SU-DHL-6 (cell line): ENCODE results near the gene FBXO44.

Source experiments
- H2AFZ ChIP-seq: fragments of 200-600 bp; sonication (generic); 2 replicates; pipeline ENCODE4 v1.6.1; 2014; ENCODE audit warnings: low read depth, mild to moderate bottlenecking, moderate library complexity, mixed read lengths, antibody characterized with exemption, low read length; ENCODE audit not compliant: severe bottlenecking
- H3F3A ChIP-seq: fragments of 200-600 bp; shearing (Covaris generic); 2 replicates; pipeline ENCODE4 v1.6.0; 2016; ENCODE audit warnings: antibody characterized with exemption, mild to moderate bottlenecking; ENCODE audit not compliant: insufficient read depth
- H3K27ac ChIP-seq: fragments of 200-600 bp; sonication (generic); 2 replicates; pipeline ENCODE4 v1.5.1; 2016; ENCODE audit warnings: low read depth, mild to moderate bottlenecking, low read length, moderate library complexity, mixed read lengths
- H3K27me3 ChIP-seq: fragments of 200-600 bp; sonication (generic), shearing (Covaris generic); 2 replicates; pipeline ENCODE4 v1.6.0; 2014; ENCODE audit warnings: mild to moderate bottlenecking, low read length
- H3K36me3 ChIP-seq: fragments of 200-600 bp; sonication (generic); 2 replicates; pipeline ENCODE4 v1.6.1; 2014; ENCODE audit warnings: mild to moderate bottlenecking, low read length, mixed read lengths
- H3K4me2 ChIP-seq: fragments of 300-600, 200-600 bp; shearing (Covaris generic), sonication (generic); 2 replicates; pipeline ENCODE4 v1.6.0; 2014; ENCODE audit warnings: low read length, low read depth, mild to moderate bottlenecking; ENCODE audit not compliant: poor library complexity, severe bottlenecking
- H3K4me3 ChIP-seq: fragments of 200-600 bp; sonication (generic); 2 replicates; pipeline ENCODE4 v1.5.1; 2014; ENCODE audit warnings: antibody characterized with exemption, low read length, mild to moderate bottlenecking, mixed read lengths; ENCODE audit not compliant: insufficient read depth, poor library complexity, severe bottlenecking
- H3K79me2 ChIP-seq: fragments of 200-600 bp; sonication (generic); 2 replicates; pipeline ENCODE4 v1.6.1; 2014; ENCODE audit warnings: mild to moderate bottlenecking, low read length, moderate library complexity; ENCODE audit not compliant: insufficient read depth
- H3K9ac ChIP-seq: fragments of 200-600 bp; sonication (generic); 2 replicates; pipeline ENCODE4 v1.7.0; 2014; ENCODE audit warnings: mild to moderate bottlenecking, low read length
- H3K9me2 ChIP-seq: fragments of 200-600 bp; sonication (generic); replicated peaks from 2 replicates; pipeline ENCODE4 v1.6.1; 2014; ENCODE audit warnings: low read length; ENCODE audit not compliant: insufficient read depth
- H3K9me3 ChIP-seq: fragments of 200-600 bp; sonication (generic); 2 replicates; pipeline ENCODE4 v1.6.1; 2014; ENCODE audit warnings: low read length, mixed read lengths; ENCODE audit not compliant: insufficient read depth
- H4K20me1 ChIP-seq: fragments of 200-600 bp; sonication (generic); 2 replicates; pipeline ENCODE4 v1.6.1; 2014; ENCODE audit warnings: low read depth, mild to moderate bottlenecking, antibody characterized with exemption, low read length, moderate library complexity, mixed read lengths
- CTCF ChIP-seq: fragments of 200-600 bp; sonication (generic); IDR thresholded peaks from one replicate; pipeline ENCODE4 v1.5.1; 2017; ENCODE audit warnings: antibody characterized with exemption, mild to moderate bottlenecking, low read length, moderate library complexity; ENCODE audit not compliant: insufficient read depth, poor library complexity, severe bottlenecking
- EZH2phosphoT487 ChIP-seq: fragments of 200-600 bp; sonication (generic), shearing (Covaris generic); conservative IDR thresholded peaks from 2 replicates; pipeline ENCODE4 v1.6.1; 2018; ENCODE audit warnings: mild to moderate bottlenecking, antibody characterized with exemption, low read length, moderate library complexity, mixed read lengths

Gene FBXO44

DNA sequence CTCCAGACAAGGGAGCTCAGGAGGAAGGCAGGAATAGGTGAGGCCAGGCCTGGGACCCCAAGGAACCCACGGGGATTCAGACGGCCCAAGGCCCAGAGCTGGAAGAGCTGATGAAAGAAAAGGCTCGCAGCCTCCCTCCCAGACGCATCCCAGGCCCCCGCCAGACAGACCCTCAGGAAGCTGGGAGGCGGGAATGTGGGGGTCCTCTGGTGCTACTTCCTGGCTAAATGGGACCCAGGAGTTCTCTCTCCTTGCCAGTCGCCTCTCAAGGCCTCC is 878 bp upstream of the FBXO44 start:
- TF ChIP-seq CTCF: no peak
- TF ChIP-seq EZH2phosphoT487: no peak
- Histone ChIP-seq H3K9me2 (no peaks in the 10 kb centered on the region), H3F3A (no peaks in the 10 kb centered on the region), H3K27ac (no peak overlapping the region), H3K4me2 (no peak overlapping the region), H3K9me3 (no peaks in the 10 kb centered on the region), H3K9ac (no peak overlapping the region), H3K27me3 (no peaks in the 10 kb centered on the region), H4K20me1 (no peaks in the 10 kb centered on the region), H2AFZ (no peak overlapping the region), H3K4me3 (no peak overlapping the region), H3K79me2 (no peaks in the 10 kb centered on the region), H3K36me3 (no peaks in the 10 kb centered on the region)

- Histone ChIP-seq H3K4me3 (no peak overlapping the region), H3K9ac (no peak overlapping the region), H3K4me2 (peak overlapping the region; percentile 13), H3K36me3 (no peaks in the 10 kb centered on the region), H3K27ac (no peak overlapping the region), H2AFZ (no peak overlapping the region), H3K27me3 (no peaks in the 10 kb centered on the region), H4K20me1 (no peaks in the 10 kb centered on the region), H3K79me2 (no peaks in the 10 kb centered on the region), H3K9me2 (no peaks in the 10 kb centered on the region), H3K9me3 (no peaks in the 10 kb centered on the region), H3F3A (no peaks in the 10 kb centered on the region)
- no peak for TF ChIP-seq CTCF
- no peak for TF ChIP-seq EZH2phosphoT487
Observed at GRCh38 chr1:11654939-11655808, 497 bp downstream of the FBXO44 start.

GRCh38 chr1:11657654-11658053 is 3.0 kb downstream of the FBXO44 start:
- no peaks in the 10 kb centered on the region for H3K9me3 ChIP-seq
- no peak overlapping the region for H3K9ac ChIP-seq
- no peaks in the 10 kb centered on the region for H4K20me1 ChIP-seq
- no peak for TF ChIP-seq EZH2phosphoT487
- TF ChIP-seq CTCF: no peak
- no peak overlapping the region for H3K4me3 ChIP-seq
- H2AFZ ChIP-seq: no peak overlapping the region
- no peak overlapping the region for H3K4me2 ChIP-seq
- no peaks in the 10 kb centered on the region for H3K79me2 ChIP-seq
- H3K27ac ChIP-seq: no peak overlapping the region
- no peaks in the 10 kb centered on the region for H3F3A ChIP-seq
- H3K27me3 ChIP-seq: no peaks in the 10 kb centered on the region
- H3K9me2 ChIP-seq: no peaks in the 10 kb centered on the region
- H3K36me3 ChIP-seq: no peaks in the 10 kb centered on the region
